ENCODE measurements around the gene EYS.

GRCh38 chr6:63671098-63671754, 2035.8 kb downstream of the EYS start:
- TF ChIP-seq SRY (CRISPR knock-in tag; IDR thresholded peaks at IDR 0.05), result no peak
- no peak for TF ChIP-seq CSRNP2 (CRISPR knock-in tag; conservative IDR thresholded peaks at IDR 0.05; ENCODE audit: low read depth)
- TF ChIP-seq POLR2AphosphoS5 (IDR thresholded peaks at IDR 0.05; ENCODE audit: low read depth, low read length), result no peak
- TF ChIP-seq FIP1L1 (IDR thresholded peaks at IDR 0.05; ENCODE audit: borderline replicate concordance, insufficient read depth, low read depth, low read length), result no peak
- no peak for TF ChIP-seq POLR2A (IDR thresholded peaks at IDR 0.05; ENCODE audit: insufficient read depth in 1 of 2, low read depth in 2 of 2, low read length in 2 of 2)
- no peak for TF ChIP-seq ZFP1 (CRISPR knock-in tag; IDR thresholded peaks at IDR 0.05)
- no peak for TF ChIP-seq MZF1 (CRISPR knock-in tag; IDR thresholded peaks at IDR 0.05; ENCODE audit: borderline replicate concordance)
- TF ChIP-seq ZNF749 (CRISPR knock-in tag; IDR thresholded peaks at IDR 0.05; ENCODE audit: borderline replicate concordance), result no peak
- TF ChIP-seq DR1 (CRISPR knock-in tag; IDR thresholded peaks at IDR 0.05), result no peak

Measured in HepG2 (cell line).